HG03342 (cell line): ENCODE measurements around the gene UBXN1.
"Not testable (repeated sequence)": the region's sequence is repeated elsewhere in the genome, so short reads cannot be mapped to it uniquely, and the experiment has no call there.

Source experiments
- ATAC-seq: cut with Tn5 transposase; IDR thresholded peaks from one replicate; pipeline ENCODE4 v1.9.1; 2021; ENCODE audit warnings: mild to moderate bottlenecking, moderate library complexity; ENCODE audit not compliant: unreplicated experiment

UBXN1 gene

GRCh38 chr11:62708793-62709192 is 29.9 kb upstream of the UBXN1 start:
- no peak for ATAC-seq

- ATAC-seq = no peak
These were observed 29.5 kb upstream of the UBXN1 start for GRCh38 chr11:62708392-62708791.

GRCh38 chr11:62707277-62707861 is 28.5 kb upstream of the UBXN1 start, which contains the start of the genes BSCL2 and GNG3:
TSS of gene BSCL2 (minus strand) at chr11:62707424. CDS start at chr11:62707195, 229 bp downstream.
TSS of gene GNG3 (plus strand) at chr11:62707676. CDS start at chr11:62708296, 620 bp downstream.
- ATAC-seq = no peak

GRCh38 chr11:62706850-62707247 is 28.0 kb upstream of the UBXN1 start:
- no peak for ATAC-seq

GRCh38 chr11:62705880-62706849 is 27.3 kb upstream of the UBXN1 start:
- peak; percentile 59 for ATAC-seq

GRCh38 chr11:62705413-62705812 is 26.5 kb upstream of the UBXN1 start:
- no peak for ATAC-seq

GRCh38 chr11:62703921-62704320 is 25.0 kb upstream of the UBXN1 start:
- not testable (repeated sequence) for ATAC-seq

- no peak for ATAC-seq
These were observed 23.4 kb upstream of the UBXN1 start for GRCh38 chr11:62702246-62702645.

- no peak for ATAC-seq
These were observed 15.7 kb upstream of the UBXN1 start for GRCh38 chr11:62694455-62695167.

GRCh38 chr11:62693624-62694023 is 14.8 kb upstream of the UBXN1 start:
- ATAC-seq = not testable (repeated sequence)

- ATAC-seq = no peak
These were observed 10.7 kb upstream of the UBXN1 start, which contains the start of gene LRRN4CL for GRCh38 chr11:62689421-62690183. TSS of gene LRRN4CL (minus strand) at chr11:62689530. CDS start at chr11:62688508, 1,022 bp downstream.

- no peak for ATAC-seq
These were observed 9.6 kb upstream of the UBXN1 start for GRCh38 chr11:62688491-62688890.

GRCh38 chr11:62687508-62688396 is 8.9 kb upstream of the UBXN1 start:
- ATAC-seq = no peak

GRCh38 chr11:62682518-62682917 is 3.6 kb upstream of the UBXN1 start:
- ATAC-seq = no peak

- ATAC-seq = no peak
These were observed 2.0 kb upstream of the UBXN1 start for GRCh38 chr11:62680825-62681240.

GRCh38 chr11:62678433-62678769 is 472 bp downstream of the UBXN1 start:
- ATAC-seq = peak; percentile 17

GRCh38 chr11:62677714-62678113 is 1.2 kb downstream of the UBXN1 start:
- no peak for ATAC-seq

GRCh38 chr11:62677156-62677555 is 1.7 kb downstream of the UBXN1 start:
- no peak for ATAC-seq

GRCh38 chr11:62676698-62677097 is 2.2 kb downstream of the UBXN1 start:
- no peak for ATAC-seq

GRCh38 chr11:62675415-62675814 is 3.5 kb downstream of the UBXN1 start:
- not testable (repeated sequence) for ATAC-seq
